ENCODE results near the gene GATB. TPM values are rescaled to one million over a fixed set of nuclear protein-coding genes. Genes with fewer than 3 reads are reported as not detected.
A peak's percentile ranks its signal among the peaks of the same experiment; 100 is the strongest.

GATB gene
- total RNA-seq, 4 donors from 2014 or later, result 34.3 to 66.3 (median 47.2) TPM

GRCh38 chr4:151672996-151673395, 87.8 kb downstream of the GATB start:
- TF ChIP-seq CTCF (IDR thresholded peaks at IDR 0.05), result no peak
- TF ChIP-seq POLR2A (IDR thresholded peaks at IDR 0.05), result no peak
- no peak for TF ChIP-seq POLR2AphosphoS5 (IDR thresholded peaks at IDR 0.05)
- TF ChIP-seq EP300 (IDR thresholded peaks at IDR 0.05), result no peak
- WGBS, result 97% methylated on average over 13 of the region's 14 CpGs

GRCh38 chr4:151671541-151672059, 89.2 kb downstream of the GATB start:
- Histone ChIP-seq H3K4me3 (no peak overlapping the region), H3K9me3 (no peaks in the 10 kb centered on the region), H3K27me3 (no peaks in the 10 kb centered on the region), H3K4me1 (peaks cover 71% of the 10 kb centered on the region), H3K36me3 (no peaks in the 10 kb centered on the region), H3K27ac (no peak overlapping the region)
- no peak for DNase-seq (ENCODE audit: low spot score in 2 of 2)
- TF ChIP-seq POLR2A (IDR thresholded peaks at IDR 0.05) (no peak), EP300 (IDR thresholded peaks at IDR 0.05) (no peak), CTCF (IDR thresholded peaks at IDR 0.05) (no peak), POLR2AphosphoS5 (IDR thresholded peaks at IDR 0.05) (no peak)
- 78% methylated on average over 14 of the region's 14 CpGs for WGBS

More at GRCh38 chr4:151672996-151673395, 87.8 kb downstream of the GATB start:
- no peak for DNase-seq (ENCODE audit: low spot score in 2 of 2)
- Histone ChIP-seq H3K9me3 (no peaks in the 10 kb centered on the region), H3K36me3 (no peaks in the 10 kb centered on the region), H3K4me1 (peaks cover 60% of the 10 kb centered on the region), H3K27me3 (no peaks in the 10 kb centered on the region), H3K4me3 (no peak overlapping the region), H3K27ac (no peak overlapping the region)

GRCh38 chr4:151670843-151671242, 90.0 kb downstream of the GATB start:
- 80% methylated on average over 5 of the region's 5 CpGs for WGBS
- Histone ChIP-seq H3K4me3 (no peak overlapping the region), H3K27me3 (no peaks in the 10 kb centered on the region), H3K27ac (no peak overlapping the region), H3K36me3 (no peaks in the 10 kb centered on the region), H3K9me3 (no peaks in the 10 kb centered on the region), H3K4me1 (peaks cover 70% of the 10 kb centered on the region)
- no peak for DNase-seq (ENCODE audit: low spot score in 2 of 2)
- no peak for TF ChIP-seq CTCF (IDR thresholded peaks at IDR 0.05)
- TF ChIP-seq POLR2AphosphoS5 (IDR thresholded peaks at IDR 0.05), result no peak
- TF ChIP-seq POLR2A (IDR thresholded peaks at IDR 0.05), result no peak
- no peak for TF ChIP-seq EP300 (IDR thresholded peaks at IDR 0.05)

GRCh38 chr4:151669990-151670389, 90.8 kb downstream of the GATB start:
- no peak overlapping the region for H3K4me3 ChIP-seq

More at GRCh38 chr4:151669990-151670389, 90.8 kb downstream of the GATB start:
- TF ChIP-seq EP300 (IDR thresholded peaks at IDR 0.05), result no peak
- no peak for TF ChIP-seq CTCF (IDR thresholded peaks at IDR 0.05)
- TF ChIP-seq POLR2AphosphoS5 (IDR thresholded peaks at IDR 0.05), result no peak
- no peak for TF ChIP-seq POLR2A (IDR thresholded peaks at IDR 0.05)
- peak overlapping the region; percentile 48 for H3K27ac ChIP-seq
- peaks cover 61% of the 10 kb centered on the region for H3K4me1 ChIP-seq
- H3K36me3 ChIP-seq, result peaks cover 4% of the 10 kb centered on the region
- no peaks in the 10 kb centered on the region for H3K27me3 ChIP-seq
- WGBS, result 59% methylated on average over 9 of the region's 9 CpGs
- no peak for DNase-seq (ENCODE audit: low spot score in 2 of 2)
- H3K9me3 ChIP-seq, result no peaks in the 10 kb centered on the region
